ENCODE measurements around the gene NINJ2.

DNA sequence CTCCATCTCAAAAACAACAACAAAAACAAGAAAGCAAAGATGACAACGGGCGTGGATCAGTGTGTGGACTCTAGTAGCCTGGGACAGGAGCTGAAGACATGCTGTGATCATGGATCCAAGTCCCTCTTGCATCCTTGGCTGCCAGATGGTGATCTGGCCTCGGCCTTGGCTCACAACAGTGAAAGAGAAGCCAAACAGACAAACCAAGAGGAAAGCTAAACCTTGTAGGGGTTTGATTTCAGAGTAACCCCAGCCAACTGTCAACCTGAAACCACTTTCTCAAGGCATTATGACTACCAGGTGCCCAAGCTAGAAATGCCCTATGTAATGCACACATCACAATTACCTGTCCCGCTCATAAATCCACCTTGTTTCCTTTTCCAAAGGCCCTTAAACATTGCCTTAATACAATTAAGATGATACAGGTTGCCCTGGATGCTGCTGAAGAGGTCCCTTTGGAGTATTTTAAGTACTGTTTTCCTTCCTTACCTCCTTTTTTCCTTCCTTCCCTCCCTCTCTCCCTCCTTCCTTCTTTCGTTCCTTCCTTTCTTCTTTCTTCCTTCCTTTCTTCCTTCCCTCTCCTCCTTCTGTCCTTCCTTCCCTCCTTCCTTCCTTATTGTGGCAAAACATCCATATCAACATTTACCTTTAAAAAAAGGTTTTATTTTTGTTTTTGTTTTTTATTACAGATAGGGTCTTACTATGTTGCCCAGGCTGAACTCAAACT is 41.4 kb upstream of the NINJ2 start:
- TF ChIP-seq, protein P1, sequence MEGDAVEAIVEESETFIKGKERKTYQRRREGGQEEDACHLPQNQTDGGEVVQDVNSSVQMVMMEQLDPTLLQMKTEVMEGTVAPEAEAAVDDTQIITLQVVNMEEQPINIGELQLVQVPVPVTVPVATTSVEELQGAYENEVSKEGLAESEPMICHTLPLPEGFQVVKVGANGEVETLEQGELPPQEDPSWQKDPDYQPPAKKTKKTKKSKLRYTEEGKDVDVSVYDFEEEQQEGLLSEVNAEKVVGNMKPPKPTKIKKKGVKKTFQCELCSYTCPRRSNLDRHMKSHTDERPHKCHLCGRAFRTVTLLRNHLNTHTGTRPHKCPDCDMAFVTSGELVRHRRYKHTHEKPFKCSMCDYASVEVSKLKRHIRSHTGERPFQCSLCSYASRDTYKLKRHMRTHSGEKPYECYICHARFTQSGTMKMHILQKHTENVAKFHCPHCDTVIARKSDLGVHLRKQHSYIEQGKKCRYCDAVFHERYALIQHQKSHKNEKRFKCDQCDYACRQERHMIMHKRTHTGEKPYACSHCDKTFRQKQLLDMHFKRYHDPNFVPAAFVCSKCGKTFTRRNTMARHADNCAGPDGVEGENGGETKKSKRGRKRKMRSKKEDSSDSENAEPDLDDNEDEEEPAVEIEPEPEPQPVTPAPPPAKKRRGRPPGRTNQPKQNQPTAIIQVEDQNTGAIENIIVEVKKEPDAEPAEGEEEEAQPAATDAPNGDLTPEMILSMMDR (IDR thresholded peaks at IDR 0.05), result no peak
- TF ChIP-seq EP300 (IDR thresholded peaks at IDR 0.05) (no peak), POLR2AphosphoS5 (IDR thresholded peaks at IDR 0.05) (no peak)

Measured in sigmoid colon (tissue), 4 donors.